Fibroblast of the aortic adventitia (primary cell): ENCODE results near the gene SEMA6A. TPM values are rescaled to one million over a fixed set of nuclear protein-coding genes. Genes with fewer than 3 reads are reported as not detected.

ENCODE experiments used
- DNase-seq: peaks from one replicate; pipeline ENCODE4 v3.0.0-alpha.2; 2010; ENCODE audit warnings: low read depth
- H3K4me3 ChIP-seq: 2 replicates; pipeline ENCODE4 v1.5.1; 2011; ENCODE audit warnings: low read depth, mild to moderate bottlenecking, control low read depth, low read length, moderate library complexity
- CTCF ChIP-seq: IDR thresholded peaks from 2 replicates; pipeline ENCODE4 v1.5.1; 2011; ENCODE audit warnings: mild to moderate bottlenecking, low read length, control low read depth, inconsistent platforms; ENCODE audit not compliant: insufficient read depth
- total RNA-seq: library from RNA; depleted of rRNA; stranded (reverse); fragments of >200 nt; gene quantifications from 2 replicates; pipeline ENCODE4 v1.2.3, GENCODE V29; 2012; ENCODE audit warnings: low replicate concordance

SEMA6A gene
- total RNA-seq, 1 donor: 0.36 TPM

GRCh38 chr5:116439905-116440304, 134.7 kb downstream of the SEMA6A start:
- TF ChIP-seq CTCF: no peak
- no peak for DNase-seq
- no peak overlapping the region for H3K4me3 ChIP-seq

- no peak for DNase-seq
- no peak overlapping the region for H3K4me3 ChIP-seq
- TF ChIP-seq CTCF: no peak
These were observed 135.6 kb downstream of the SEMA6A start for GRCh38 chr5:116438979-116439554.

- no peak overlapping the region for H3K4me3 ChIP-seq
- DNase-seq: no peak
- TF ChIP-seq CTCF: no peak
These were observed 136.6 kb downstream of the SEMA6A start for GRCh38 chr5:116437922-116438578.

GRCh38 chr5:116437351-116437705, 137.3 kb downstream of the SEMA6A start:
- TF ChIP-seq CTCF: no peak
- H3K4me3 ChIP-seq: no peak overlapping the region
- DNase-seq: no peak

GRCh38 chr5:116436674-116437350, 137.8 kb downstream of the SEMA6A start:
- DNase-seq: no peak
- H3K4me3 ChIP-seq: no peak overlapping the region
- no peak for TF ChIP-seq CTCF

GRCh38 chr5:116428966-116429365, 145.7 kb downstream of the SEMA6A start:
- no peak overlapping the region for H3K4me3 ChIP-seq
- no peak for DNase-seq
- TF ChIP-seq CTCF: no peak

GRCh38 chr5:116428413-116428812, 146.2 kb downstream of the SEMA6A start:
- DNase-seq: no peak
- TF ChIP-seq CTCF: no peak
- no peak overlapping the region for H3K4me3 ChIP-seq
